Transverse colon (tissue), 4 donors: Measurements from ENCODE around the gene CFAP107. TPM values are rescaled to one million over a fixed set of nuclear protein-coding genes. Genes with fewer than 3 reads are reported as not detected.

ENCODE experiments used
- DNase-seq: peaks from one replicate; pipeline ENCODE4 v3.0.0-alpha.2; 2019
- H3K27ac ChIP-seq, 4 donors: fragments of 200-600 bp; sonication (generic); 2 replicates each; pipeline ENCODE4 v1.5.1; 2016 to 2018; ENCODE audit warnings: inconsistent platforms in 4 of 4
- H3K27me3 ChIP-seq: fragments of 200-600 bp; sonication (generic); 2 replicates; pipeline ENCODE4 v1.5.1; 2017; ENCODE audit warnings: inconsistent platforms
- H3K36me3 ChIP-seq, 4 donors: fragments of 200-600 bp; sonication (generic); 2 replicates each; pipeline ENCODE4 v1.5.1; 2017 to 2019; ENCODE audit warnings: inconsistent platforms in 4 of 4
- H3K4me1 ChIP-seq, 4 donors: fragments of 200-600 bp; sonication (generic); 2 replicates each; pipeline ENCODE4 v1.5.1; 2017 to 2020; ENCODE audit warnings: inconsistent platforms in 4 of 4
- H3K4me3 ChIP-seq, 4 donors: fragments of 200-600 bp; sonication (generic); 1 replicate in 1 of 4; 2 replicates in 3 of 4; pipeline versions ENCODE4 v1.5.1 to v1.6.1; 2017 to 2019; ENCODE audit warnings: inconsistent platforms in 4 of 4
- H3K9me3 ChIP-seq, 2 donors: fragments of 200-600 bp; sonication (generic); 2 replicates each; pipeline ENCODE4 v1.5.1; 2017 to 2019; ENCODE audit warnings: inconsistent platforms in 2 of 2
- EP300 ChIP-seq: sonication (generic); formaldehyde crosslinking; IDR thresholded peaks from one replicate; pipeline ENCODE4 v1.6.1; 2017; ENCODE audit warnings: antibody characterized with exemption, low read depth
- POLR2A ChIP-seq: fragments of 450-650 bp; IDR thresholded peaks from one replicate; pipeline ENCODE4 v1.6.1; 2016; ENCODE audit warnings: antibody characterized with exemption, mild to moderate bottlenecking, moderate library complexity
- POLR2AphosphoS5 ChIP-seq, 3 donors: sonication (generic); formaldehyde crosslinking; IDR thresholded peaks; one replicate each; pipeline ENCODE4 v1.6.1; 2016; ENCODE audit warnings: antibody characterized with exemption in 3 of 3
- WGBS, 2 donors: methylation state at CpG; one replicate each; pipeline ENCODE4 v1.1.5; 2018; ENCODE audit warnings: low coverage in 1 of 2; 5-methylcytosine and 5-hydroxymethylcytosine counted together
- in situ Hi-C, 4 donors: fragments of 200-750 bp; cut with MboI; loops; one replicate each; pipeline versions ENCODE4 v1.15.0 to v1.15.1; 2017; ENCODE audit warnings: low sequenced_read_pairs in 3 of 4, low pct_ligation_motif_present in 1 of 4, low pct_unique_long_range_greater_than_20kb in 1 of 4
- intact Hi-C: fragments of 100-400 bp; cut with DNase I; formaldehyde crosslinking; loops from one replicate; pipeline ENCODE4 v1.15.1; 2023; ENCODE audit warnings: low total_unique reads
- total RNA-seq, 4 donors: library from RNA; depleted of rRNA; stranded (reverse); fragments of >200 nt; gene quantifications; one replicate each; pipeline ENCODE4 v1.1.0, GENCODE V29; 2016
- TF ChIP-seq, protein P1 (sequence below), 5 experiments: fragments of 200-600 bp in 3 of 5; fragments of 450-650 bp in 2 of 5; sonication (generic) in 3 of 5; IDR thresholded peaks; 1 replicate in 2 of 5; 2 replicates in 3 of 5; pipeline ENCODE4 v1.5.1; 2016 to 2017; ENCODE audit warnings: antibody characterized with exemption in 5 of 5, inconsistent platforms in 3 of 5, mild to moderate bottlenecking in 2 of 5, moderate library complexity in 1 of 5

Gene CFAP107
- total RNA-seq, 4 donors from 2014 or later: not detected

DNA sequence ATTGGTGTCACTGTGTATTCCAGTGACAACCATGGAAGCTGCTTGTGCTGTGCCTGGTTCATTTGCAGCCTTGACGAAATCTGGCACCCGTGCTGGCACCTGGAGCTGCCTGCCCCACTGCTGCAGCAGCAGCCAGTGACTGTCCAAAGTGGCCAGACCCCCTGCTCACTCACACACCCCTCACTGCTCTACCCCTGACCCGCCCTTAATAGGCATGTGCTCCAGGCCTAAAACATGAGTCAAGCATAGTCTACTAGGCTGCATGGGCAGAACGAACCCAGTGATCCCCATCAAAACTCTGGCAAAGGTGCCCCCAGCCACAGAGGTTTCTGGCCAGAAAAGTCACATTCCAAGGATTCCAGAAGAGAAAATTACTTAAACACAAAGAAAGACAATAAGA lies 52.9 kb downstream of the CFAP107 start:
- WGBS, 2 donors: 71% methylated on average over 4 of the region's 4 CpGs; no CpG with 5 or more reads in 1 of the 2 donors
- H3K27ac ChIP-seq: no peak overlapping the region
- no peak for TF ChIP-seq EP300
- TF ChIP-seq POLR2AphosphoS5 (IDR thresholded peaks at IDR 0.05): no peak
- no peak for TF ChIP-seq POLR2A
- TF ChIP-seq, protein P1, sequence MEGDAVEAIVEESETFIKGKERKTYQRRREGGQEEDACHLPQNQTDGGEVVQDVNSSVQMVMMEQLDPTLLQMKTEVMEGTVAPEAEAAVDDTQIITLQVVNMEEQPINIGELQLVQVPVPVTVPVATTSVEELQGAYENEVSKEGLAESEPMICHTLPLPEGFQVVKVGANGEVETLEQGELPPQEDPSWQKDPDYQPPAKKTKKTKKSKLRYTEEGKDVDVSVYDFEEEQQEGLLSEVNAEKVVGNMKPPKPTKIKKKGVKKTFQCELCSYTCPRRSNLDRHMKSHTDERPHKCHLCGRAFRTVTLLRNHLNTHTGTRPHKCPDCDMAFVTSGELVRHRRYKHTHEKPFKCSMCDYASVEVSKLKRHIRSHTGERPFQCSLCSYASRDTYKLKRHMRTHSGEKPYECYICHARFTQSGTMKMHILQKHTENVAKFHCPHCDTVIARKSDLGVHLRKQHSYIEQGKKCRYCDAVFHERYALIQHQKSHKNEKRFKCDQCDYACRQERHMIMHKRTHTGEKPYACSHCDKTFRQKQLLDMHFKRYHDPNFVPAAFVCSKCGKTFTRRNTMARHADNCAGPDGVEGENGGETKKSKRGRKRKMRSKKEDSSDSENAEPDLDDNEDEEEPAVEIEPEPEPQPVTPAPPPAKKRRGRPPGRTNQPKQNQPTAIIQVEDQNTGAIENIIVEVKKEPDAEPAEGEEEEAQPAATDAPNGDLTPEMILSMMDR (IDR thresholded peaks at IDR 0.05): no peak
- no peaks in the 10 kb centered on the region for H3K9me3 ChIP-seq
- H3K4me1 ChIP-seq: no peaks in the 10 kb centered on the region
- intact Hi-C loops: no loop called here
- no peaks in the 10 kb centered on the region for H3K36me3 ChIP-seq
- H3K4me3 ChIP-seq: no peak overlapping the region
- H3K27me3 ChIP-seq: no peaks in the 10 kb centered on the region
- in situ Hi-C loops: no loop called here
- DNase-seq: no peak

DNA sequence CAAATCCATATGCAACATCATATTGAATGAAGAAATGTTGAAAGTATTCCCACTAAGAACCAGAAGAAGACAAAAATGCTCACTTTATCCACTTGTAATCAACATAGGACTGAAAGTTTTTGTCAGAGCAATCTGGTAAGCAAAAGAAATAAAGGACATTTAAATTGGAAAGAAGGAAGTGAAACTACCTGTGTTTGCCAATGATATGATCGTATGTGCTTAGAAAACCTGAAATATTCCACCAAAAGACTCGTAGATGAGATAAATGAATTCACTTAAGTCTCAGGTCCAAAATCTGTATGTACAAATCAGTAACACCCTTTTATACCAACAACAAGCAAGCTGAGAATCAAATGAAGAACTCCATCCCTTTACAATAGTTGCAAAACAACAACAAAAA lies 53.7 kb downstream of the CFAP107 start:
- Histone ChIP-seq H3K4me1 (no peaks in the 10 kb centered on the region), H3K27ac (no peak overlapping the region), H3K36me3 (no peaks in the 10 kb centered on the region), H3K4me3 (no peak overlapping the region), H3K9me3 (no peaks in the 10 kb centered on the region), H3K27me3 (no peaks in the 10 kb centered on the region)
- in situ Hi-C loops: no loop called here
- 22 to 42% methylated on average over 2 of the region's 2 CpGs for WGBS, 2 donors
- no peak for DNase-seq
- intact Hi-C loops: no loop called here
- TF ChIP-seq, protein P1 (IDR thresholded peaks at IDR 0.05): no peak
- TF ChIP-seq EP300: no peak
- no peak for TF ChIP-seq POLR2AphosphoS5 (IDR thresholded peaks at IDR 0.05)
- no peak for TF ChIP-seq POLR2A

DNA sequence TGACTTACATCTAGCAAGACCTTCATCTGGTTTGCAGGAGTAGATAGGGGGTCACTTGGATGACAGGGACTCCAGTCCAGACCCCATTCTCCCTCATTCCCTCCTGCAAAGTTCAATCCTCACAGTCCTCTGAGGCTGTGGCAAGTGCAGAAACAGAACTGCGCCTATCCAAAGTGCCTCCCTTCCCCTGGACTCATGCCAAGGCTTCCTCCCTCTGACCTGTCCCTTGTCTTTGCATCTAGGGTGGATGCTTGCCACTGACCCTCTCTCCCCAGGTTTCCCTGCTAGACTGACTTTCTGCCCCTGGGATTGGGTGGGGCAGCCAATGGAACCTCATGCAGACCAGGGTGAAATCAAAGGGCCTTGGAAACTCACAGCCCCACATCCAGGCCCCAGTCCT lies 63.9 kb downstream of the CFAP107 start:
- 90% methylated on average over 1 of the region's 1 CpG; no CpG with 5 or more reads in 1 of the 2 donors for WGBS, 2 donors
- Histone ChIP-seq H3K36me3 (no peaks in the 10 kb centered on the region), H3K27ac (no peak overlapping the region), H3K27me3 (no peaks in the 10 kb centered on the region), H3K9me3 (no peaks in the 10 kb centered on the region), H3K4me1 (no peaks in the 10 kb centered on the region), H3K4me3 (no peak overlapping the region)
- TF ChIP-seq, protein P1 (IDR thresholded peaks at IDR 0.05): no peak
- TF ChIP-seq EP300 (no peak), POLR2AphosphoS5 (IDR thresholded peaks at IDR 0.05) (no peak), POLR2A (no peak)
- DNase-seq: no peak
- intact Hi-C loops (no loop called here), in situ Hi-C loops (no loop called here)

DNA sequence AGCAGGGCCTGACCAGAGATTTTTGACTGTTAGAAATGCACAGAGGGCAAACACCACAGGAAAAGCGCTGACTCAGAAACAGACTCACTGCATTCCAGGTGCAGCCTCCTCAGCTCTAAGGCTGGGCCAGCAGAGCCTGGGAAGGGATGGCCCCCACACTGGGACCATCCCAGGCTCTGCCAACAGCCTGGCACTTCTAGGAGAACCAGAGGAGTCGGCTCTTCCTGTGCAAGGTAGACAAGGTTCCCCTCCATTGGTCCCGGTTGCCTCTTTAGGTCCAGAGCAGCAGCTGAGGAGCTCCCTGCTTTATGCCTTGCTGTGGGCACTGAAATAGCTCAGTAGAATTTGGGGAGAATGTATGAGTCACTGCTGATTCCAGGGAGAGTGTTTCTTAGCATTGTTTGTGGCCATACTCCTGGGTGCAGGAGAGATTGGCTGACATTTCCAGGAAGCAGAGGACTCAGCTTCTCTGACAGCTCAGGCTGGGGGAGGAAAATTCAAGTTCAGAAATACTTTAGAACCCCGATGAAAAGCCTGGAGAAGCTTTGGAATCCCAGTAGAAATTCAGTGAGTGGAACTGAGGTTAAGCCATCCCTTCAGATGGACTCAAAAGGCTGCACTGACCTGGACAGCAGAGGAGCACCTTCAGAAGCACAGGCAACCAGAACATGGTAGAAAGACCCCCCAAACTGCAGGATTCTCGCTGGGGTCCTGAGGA lies 64.8 kb downstream of the CFAP107 start:
- no peak for DNase-seq
- in situ Hi-C loops (no loop called here), intact Hi-C loops (no loop called here)
- no peaks in the 10 kb centered on the region for H3K9me3 ChIP-seq
- no peaks in the 10 kb centered on the region for H3K4me1 ChIP-seq
- 71% methylated on average over 5 of the region's 5 CpGs; no CpG with 5 or more reads in 1 of the 2 donors for WGBS, 2 donors
- no peaks in the 10 kb centered on the region for H3K27me3 ChIP-seq
- no peaks in the 10 kb centered on the region for H3K36me3 ChIP-seq
- TF ChIP-seq POLR2A: no peak
- TF ChIP-seq EP300: no peak
- H3K4me3 ChIP-seq: no peak overlapping the region
- H3K27ac ChIP-seq: no peak overlapping the region

DNA sequence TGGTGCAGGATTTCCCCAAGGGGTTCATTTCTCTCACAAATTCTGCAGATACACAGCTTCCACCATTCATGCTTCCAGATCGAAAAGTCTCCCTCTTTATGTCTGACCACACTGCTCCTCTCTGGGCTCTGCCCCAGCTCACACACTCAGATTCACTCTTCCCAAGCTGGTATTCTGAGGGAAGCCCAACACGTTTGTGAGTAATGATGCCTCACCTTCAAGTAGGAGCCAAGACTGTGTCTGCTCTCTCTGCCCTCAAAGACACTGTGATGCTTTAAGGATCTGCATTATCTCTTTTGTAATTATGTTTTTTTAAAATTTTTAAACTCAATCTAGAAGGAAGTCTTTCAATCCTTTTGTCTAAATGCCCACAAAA lies 65.4 kb downstream of the CFAP107 start:
- Histone ChIP-seq H3K9me3 (no peaks in the 10 kb centered on the region), H3K4me1 (no peaks in the 10 kb centered on the region), H3K36me3 (no peaks in the 10 kb centered on the region), H3K27me3 (no peaks in the 10 kb centered on the region), H3K4me3 (no peak overlapping the region), H3K27ac (no peak overlapping the region)
- WGBS, 2 donors: 54% methylated on average over 2 of the region's 2 CpGs; no CpG with 5 or more reads in 1 of the 2 donors
- DNase-seq: no peak
- TF ChIP-seq POLR2AphosphoS5 (IDR thresholded peaks at IDR 0.05): no peak
- TF ChIP-seq POLR2A: no peak
- TF ChIP-seq, protein P1 (IDR thresholded peaks at IDR 0.05): no peak
- TF ChIP-seq EP300: no peak
- intact Hi-C loops (no loop called here), in situ Hi-C loops (no loop called here)
